GM21737 (cell line): ENCODE data around the gene THSD4.
"Not testable (repeated sequence)": the region's sequence is repeated elsewhere in the genome, so short reads cannot be mapped to it uniquely, and the experiment has no call there.

Source experiments
- ATAC-seq: cut with Tn5 transposase; IDR thresholded peaks from one replicate; pipeline ENCODE4 v1.9.1; 2021; ENCODE audit warnings: mild to moderate bottlenecking, moderate library complexity; ENCODE audit not compliant: unreplicated experiment

The THSD4 gene

DNA sequence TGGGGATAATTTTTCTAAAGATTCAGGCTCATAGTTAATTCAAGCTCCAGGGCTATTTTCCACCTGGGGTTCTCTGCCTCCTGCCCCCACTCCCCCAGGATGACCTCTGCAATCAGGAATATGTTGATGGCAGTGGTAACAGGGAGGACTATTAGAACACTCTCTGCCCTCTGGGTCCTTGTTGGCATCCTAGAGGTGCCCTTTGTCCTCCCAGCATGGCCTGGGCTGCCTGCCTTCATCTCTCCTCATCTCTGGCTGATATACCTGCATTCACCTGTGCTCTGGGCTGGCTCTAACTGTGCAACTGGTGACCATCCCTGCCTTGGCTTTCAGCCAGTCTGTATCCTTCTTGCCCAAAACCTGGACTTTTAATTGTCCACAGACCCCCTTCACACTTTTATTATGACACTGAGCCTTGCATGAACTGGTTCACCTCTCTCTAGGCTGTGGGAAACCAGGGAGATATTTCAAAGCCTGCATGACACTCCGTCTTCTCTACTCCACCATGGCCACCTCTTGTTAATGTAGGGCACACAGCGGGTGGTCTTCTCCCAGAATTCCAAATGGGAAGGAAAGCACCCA lies 199.8 kb downstream of the THSD4 start:
- ATAC-seq = no peak

DNA sequence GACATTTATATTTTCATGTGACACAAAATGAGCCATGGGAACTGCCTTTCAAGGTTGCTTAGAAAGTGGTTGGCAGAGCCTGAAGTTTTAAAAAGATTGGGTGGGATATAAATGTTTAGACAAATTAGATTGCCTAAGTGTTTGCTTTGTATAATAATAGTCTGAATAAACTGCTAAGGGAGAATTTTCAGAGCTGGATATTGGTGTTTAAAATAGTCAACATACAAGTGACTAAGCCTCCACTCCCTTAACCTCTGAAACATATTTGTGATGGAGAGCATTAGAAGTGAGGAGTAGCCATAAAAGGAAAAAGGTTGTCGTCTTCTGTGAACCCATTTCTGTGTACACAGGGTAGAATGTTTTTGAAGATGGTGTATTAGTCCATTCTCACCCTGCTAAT lies 201.6 kb downstream of the THSD4 start:
- no peak for ATAC-seq

DNA sequence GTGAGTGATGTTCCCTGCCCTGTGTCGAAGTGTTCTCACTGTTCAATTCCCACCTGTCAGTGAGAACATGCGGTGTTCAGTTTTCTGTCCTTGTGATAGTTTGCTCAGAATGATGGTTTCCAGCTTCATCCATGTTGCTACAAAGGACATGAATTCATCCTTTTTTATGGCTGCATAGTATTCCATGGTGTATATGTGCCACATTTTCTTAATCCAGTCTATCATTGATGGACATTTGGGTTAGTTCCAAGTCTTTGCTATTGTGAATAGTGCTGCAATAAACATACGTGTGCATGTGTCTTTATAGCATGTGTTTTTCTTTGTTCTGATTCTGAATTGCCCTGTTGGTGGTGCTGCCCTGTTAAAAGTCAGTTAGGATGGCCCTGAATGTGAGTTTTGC lies 204.2 kb downstream of the THSD4 start:
- not testable (repeated sequence) for ATAC-seq

DNA sequence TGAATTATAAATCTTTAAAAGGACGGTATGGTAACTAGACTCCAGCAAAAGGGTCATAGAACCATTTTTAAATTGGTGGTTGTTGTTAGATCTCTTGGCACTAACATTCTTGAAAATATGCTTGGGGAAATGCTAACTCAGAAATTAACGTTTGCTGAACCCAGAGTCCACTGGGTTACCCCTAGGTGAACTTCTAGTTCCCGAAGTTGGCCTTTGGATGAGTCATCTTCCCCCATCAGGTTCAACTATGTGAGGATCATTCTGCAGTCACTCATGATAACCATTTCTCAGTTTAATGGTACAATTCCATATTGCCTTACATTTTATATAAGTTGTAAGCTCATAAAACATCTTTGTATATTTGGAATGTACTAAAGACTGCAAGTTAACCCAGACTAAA lies 204.7 kb downstream of the THSD4 start:
- ATAC-seq = no peak

DNA sequence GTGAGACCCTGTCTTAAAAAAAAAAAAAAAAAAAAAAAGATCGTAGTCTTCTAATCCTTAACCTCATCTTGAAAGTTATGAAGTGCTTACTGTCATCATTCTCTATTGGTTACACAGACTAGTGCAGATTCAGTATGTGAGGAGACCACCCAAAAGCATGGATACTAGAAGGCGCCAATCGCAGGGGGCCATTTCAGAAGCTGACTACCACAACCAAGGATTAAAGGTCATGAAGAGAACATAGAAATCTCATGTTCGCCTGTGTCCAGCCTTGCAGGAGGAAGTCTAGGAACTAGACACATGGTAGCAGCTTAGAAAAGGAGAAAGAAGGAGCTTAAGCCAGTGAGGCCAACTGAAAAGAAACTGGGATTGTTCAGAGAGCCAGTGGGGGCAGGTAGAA lies 207.8 kb downstream of the THSD4 start:
- no peak for ATAC-seq

DNA sequence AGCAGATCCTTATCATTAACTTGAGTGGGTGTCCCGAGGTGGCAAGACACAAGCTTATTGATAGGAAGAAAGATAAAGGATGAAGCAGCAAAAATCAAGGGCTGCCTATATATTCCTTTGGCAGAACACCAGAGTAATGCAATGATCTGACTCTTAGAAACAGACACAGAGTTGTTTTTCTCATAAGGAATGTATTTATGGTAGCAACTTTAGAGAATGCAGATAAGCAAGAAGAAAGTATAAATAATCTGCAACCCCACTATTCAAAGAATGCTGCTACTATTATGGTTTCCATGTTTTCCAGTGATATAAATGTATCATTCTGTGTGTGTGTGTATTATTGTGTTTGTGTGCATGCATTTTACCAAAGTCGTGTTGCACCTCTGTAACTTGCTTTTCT lies 208.3 kb downstream of the THSD4 start:
- no peak for ATAC-seq

DNA sequence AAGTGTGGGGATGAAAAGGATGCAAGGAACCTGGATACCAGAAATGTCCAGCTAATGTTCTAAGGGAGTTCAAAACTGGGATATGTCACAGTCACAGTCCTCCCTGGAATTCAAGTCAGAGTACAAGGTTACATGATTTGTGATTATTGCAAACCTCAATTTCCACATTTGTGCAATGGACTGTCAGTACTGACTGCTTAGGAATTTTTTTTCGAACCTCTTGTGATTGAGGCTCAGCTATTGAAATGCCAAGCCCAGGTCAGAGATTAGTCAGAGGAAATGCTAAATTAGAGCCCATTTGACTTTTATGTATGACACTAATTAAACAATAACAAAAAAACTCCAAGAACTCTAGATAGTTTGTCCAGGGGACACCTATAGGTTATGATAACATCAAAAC lies 210.2 kb downstream of the THSD4 start:
- ATAC-seq = no peak

DNA sequence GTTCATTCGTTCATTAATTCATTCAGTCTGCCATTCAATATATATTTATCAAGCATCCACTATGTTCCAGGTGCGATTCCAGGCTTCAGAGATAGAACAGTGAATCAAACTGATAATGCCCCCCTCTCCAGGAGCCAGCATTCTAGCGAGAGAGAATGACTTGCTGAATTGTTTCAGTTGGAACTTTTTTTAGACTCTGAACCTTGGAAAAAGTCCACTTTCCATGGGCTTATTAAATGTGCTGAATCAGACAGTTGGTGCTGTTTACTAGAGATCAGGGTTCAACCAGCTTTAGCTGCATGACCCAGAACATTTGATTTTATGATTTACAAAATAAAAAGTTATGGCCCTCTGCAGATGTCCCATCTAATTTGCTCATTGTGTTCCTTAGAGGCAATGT lies 213.2 kb downstream of the THSD4 start:
- ATAC-seq = no peak

DNA sequence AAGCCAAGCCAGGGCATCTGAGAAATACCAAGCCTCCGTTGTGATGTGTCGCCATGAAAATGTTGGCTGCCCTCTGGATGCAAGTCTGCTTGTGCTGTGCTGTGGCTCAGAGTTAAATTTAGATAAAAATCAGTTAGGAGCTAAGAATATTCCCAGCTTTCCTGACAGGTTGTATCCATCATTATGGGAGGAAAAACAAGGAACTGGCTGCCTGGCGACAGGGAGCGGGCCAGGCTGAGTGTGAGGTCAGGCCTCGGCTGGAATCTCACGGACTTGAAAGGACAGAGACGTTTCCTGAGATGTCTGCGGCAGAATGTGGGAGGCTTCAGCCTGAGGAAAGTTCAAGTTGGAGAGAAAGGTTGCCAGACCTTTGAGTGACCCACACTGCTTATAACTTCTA lies 213.8 kb downstream of the THSD4 start:
- ATAC-seq = no peak

DNA sequence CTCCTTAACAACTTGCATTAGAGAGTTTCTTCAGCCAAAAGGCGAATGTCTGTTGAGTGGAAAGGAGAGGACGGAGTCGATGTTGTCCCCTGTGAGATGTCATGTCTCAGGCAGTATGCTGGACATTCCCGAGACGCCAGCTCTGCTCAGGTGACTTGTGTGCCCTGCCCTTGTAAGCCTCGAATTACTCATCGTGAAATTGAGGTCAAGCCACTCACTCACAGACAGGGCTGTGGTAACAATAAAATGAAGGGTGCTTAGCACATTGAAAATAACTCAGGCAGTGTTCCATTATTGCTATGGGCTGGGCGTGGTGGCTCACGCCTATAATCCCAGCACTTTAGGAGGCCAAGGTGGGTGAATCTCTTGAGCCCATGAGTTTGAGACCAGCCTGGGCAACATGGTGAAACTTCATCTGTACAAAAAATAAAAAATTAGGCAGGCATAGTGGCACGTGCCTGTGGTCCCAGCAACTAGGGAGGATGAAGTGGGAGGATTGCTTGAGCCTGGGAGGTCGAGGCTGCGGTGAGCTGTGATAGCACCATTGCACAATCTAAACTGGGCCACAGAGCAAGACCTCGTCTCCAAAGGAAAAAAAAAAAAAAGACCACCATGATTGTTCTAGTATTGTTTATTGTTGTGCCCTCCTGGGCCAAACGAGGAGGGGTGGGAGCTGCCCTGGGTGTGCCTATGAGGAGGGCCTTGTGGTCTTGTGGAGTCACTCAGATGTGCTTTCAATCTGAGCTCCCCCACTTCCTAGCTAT lies 214.4 kb downstream of the THSD4 start:
- no peak for ATAC-seq

DNA sequence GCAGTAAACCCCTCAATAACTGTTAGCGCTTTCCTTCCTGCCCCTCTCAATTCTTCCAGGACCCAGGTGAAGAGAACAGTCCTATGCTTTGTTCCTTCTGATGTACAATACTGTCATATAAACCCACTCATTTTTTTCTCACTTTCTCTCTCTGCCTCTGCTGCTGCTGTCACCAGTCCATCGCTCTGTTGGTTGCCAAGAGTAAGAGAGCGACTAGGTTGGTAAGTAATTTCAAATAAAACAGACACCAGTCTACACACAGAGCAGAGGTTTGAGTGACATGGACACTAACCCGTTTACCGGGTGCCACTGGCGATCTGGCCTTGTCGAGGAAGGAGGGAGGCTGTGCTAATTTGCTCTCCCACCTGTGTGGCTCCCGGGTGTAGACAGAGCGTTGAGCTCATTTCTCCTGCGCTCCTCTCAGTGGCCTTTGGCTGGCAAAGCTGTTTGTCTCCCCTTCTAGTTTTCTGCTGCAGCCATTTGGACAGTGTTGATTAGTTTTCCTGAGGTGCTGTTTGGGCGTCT lies 215.4 kb downstream of the THSD4 start:
- no peak for ATAC-seq

DNA sequence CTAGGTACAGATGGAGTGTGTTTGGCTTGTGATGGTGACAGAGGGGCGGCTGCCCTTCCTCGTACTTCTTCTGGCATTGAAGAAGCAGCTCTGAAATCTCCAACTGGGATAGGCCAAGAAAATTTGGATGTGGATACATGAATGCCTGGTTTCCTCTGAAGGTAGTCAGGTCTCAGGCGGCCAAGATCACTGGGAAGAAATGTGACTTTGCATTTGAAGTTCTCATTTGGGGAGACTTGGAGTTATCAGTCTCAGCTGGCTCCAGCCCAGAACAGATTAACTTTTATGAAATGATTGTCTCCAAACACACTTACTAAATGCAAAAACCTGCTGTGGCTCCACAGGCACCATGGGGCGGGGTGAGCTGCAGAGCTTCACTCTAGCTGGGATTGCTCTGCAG lies 215.9 kb downstream of the THSD4 start:
- ATAC-seq = no peak

DNA sequence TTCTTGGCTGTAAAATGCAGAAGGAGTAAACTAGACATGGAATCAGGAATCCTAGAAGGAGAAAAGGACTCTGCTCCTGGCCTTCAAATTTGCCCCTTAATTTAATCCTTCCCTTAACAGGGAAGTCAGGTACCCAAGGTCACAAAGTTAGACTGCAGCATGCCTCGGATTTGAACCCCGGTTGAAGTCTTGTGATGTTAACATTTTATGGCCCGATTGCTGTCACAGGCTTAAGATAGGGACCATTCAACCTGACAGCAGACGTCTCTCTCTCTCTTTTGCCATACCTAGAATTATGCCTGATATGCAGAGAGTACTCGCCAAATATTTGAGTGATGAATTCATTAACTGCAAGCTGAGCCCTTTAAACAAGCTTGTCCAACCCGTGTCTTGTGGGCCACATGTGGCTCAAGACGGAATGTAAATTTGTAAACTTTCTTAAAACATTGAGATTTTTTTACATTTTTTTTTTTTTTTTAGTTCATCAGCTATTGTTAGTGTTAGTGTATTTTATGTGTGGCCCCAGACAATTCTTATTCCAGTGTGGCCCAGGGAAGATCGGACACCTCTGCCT lies 217.2 kb downstream of the THSD4 start:
- ATAC-seq = no peak

DNA sequence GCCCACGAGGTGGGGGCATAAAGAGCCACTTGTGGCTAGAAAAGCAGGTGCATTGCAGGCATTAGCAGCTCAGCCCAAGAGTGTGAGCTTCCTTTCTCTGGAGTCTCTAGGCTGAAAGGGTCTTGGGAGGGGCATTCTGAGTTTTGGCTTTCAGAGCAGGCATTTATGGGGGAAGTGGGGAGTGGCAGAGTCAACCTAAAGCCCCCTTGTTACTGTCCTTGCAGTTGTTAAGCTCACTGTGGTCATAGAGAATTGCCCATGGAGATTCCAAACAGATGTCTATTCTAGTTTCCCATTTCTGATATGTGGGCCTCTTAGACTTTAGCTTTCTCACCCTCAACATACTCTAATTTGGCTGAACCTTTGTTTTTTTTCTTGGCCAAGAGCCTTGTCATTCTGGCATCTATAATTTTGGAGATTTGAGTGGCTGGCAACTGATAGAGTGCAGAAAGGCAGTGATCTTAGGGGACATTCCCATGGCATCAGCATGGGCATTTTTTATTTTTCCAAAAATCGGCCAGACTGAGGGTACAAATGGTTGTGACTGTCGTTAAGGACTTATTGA lies 217.9 kb downstream of the THSD4 start:
- no peak for ATAC-seq

DNA sequence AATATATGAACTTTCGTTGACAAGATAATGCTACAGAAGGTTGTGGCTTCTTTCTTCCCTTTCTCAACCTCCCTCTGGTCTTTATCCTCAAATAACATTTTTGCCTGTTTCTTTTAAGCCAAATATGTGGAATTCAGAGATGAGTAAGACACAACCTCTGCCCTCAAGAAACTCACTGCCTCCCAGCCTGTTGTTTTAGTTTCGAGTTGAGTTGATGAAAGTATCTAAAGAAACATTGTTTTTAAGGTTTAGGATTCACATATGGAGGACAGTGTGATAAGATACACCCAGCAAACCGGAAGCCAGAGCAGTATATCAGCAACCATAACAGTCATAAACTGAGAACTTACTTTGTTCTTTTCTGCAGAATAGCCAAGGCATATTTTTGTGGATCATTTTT lies 218.6 kb downstream of the THSD4 start:
- no peak for ATAC-seq

DNA sequence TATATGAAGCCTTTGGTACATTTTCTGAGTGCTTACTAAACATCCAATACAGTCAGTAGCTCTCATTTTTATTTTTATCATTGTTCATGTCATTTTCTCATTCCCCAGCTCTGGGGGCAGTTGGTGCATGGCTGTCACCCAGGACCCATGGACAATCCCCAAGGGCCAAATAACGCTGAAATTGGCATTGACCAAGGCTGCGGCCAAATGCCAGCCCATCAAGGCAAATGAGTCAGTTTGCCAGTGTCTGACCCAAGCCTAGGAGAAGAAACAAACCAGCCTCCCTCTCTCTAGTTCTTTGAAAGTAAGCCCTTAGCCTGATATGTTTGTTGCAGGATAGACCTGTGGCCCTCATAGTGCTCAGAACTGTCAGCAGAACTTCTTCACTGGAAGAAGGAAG lies 219.2 kb downstream of the THSD4 start:
- ATAC-seq = no peak

DNA sequence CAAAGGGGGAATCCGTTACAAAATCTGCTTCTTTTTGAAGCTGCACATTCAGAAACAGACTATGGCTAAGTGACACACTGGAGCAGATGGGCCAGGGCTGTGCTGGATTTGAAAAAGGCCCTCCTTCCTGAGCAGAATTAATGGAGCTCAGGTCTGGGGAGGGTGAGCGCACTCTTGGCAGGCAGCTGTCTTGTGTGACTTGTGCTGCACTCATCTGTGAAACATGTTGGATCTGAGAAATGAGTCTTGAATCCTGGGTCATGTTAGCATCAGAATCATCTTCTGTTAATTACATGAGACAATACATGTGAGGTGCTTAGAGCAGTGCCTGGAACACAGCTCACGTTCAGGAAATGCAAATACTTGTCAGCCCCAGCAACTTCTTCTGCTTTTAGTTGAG lies 219.6 kb downstream of the THSD4 start:
- no peak for ATAC-seq

DNA sequence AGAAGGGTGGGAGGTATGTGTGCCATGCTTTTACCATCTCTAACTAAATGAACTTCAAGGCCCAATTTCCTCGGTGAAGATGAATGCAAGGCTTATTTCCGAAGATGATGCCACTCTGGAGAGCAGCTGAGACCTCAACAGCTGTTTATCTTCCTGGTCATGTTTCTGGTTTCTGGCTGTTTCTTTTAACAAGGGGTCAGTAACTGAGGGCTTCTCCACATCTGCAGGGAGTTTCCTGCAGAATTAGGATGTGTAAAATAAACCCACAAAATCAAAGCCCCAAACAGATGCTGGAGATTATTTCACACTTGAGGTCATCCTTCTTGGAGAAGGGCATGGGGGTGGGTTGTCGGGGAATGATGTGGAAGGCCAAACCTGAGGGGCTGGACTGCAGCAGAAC lies 220.3 kb downstream of the THSD4 start:
- ATAC-seq = no peak

DNA sequence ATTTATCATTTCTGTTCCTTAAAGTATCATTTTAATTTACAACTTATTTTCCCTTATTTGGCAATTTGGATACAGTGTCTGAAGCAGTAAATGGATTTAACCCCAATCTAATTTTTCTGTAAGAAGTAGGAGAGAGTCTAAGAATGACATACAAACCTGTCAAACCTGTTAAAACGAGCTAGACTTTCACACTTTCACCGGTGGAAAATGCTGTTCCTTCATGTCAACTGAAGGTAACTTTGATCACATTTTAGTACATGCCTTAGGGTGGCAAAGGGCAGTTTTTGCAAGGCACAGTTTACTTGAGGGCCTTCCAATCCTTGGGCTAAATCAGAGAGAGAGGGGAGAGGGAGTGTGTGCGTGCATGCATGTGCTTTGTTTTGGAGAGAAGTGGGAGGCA lies 221.4 kb downstream of the THSD4 start:
- no peak for ATAC-seq

DNA sequence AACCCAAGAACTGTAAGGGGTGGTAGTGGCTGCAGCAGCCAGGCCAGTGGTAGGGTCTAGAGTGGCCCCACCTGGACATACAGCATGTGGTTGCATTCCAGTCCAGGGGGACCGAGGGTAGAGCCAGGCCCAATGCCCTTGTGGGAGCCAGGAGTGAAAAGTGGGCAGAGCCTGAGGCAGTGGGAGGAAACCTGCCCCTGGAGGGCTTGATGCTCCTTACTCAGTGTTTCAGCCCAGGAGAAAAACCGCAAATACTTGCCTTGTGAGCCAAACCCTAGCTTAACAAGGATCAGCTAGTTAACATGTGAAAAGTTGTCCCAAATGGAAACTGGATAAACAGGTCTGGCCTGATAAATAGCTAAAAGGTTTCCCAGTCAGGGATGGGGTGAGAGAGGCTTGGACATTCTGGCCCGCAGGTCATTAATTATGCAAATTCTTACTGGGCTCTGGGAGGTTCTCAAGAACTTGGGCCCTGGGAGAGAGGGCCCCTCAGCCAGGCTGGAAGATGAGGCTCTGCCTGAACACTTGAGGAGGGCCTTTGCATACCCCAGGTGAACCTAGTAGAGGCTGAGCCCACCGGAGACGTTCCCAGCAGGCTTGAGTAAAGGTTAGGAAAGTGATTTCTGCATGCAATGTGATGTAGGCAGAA lies 222.1 kb downstream of the THSD4 start:
- ATAC-seq = no peak

DNA sequence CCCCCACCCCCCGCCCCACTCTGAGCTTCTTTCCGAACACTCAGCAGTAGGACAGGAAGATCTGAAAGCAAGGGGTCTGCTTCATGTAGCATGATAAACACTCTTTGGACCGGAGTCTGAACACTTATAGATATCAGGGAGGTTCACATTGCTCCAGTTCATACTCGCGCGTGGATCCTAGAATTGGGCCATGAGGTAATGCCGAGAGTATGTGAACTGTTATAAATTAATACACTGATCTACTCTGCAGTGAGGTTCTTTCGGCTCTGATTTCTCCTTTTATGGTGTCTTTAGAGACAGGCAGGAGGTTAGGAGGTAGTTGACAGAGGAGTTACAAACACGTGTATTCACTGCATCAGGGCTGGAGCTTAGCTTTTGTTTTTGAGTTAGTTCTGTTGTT lies 223.0 kb downstream of the THSD4 start:
- ATAC-seq = no peak
